GM12874 (cell line): ENCODE measurements around the gene KRTAP4-4.

Experiments
- CTCF ChIP-seq: IDR thresholded peaks from 2 replicates; pipeline ENCODE4 v1.5.1; 2011; ENCODE audit warnings: low read depth, mild to moderate bottlenecking, control low read depth, low read length, moderate library complexity; ENCODE audit not compliant: insufficient read depth

Gene KRTAP4-4

GRCh38 chr17:41145261-41145660 is 15.3 kb downstream of the KRTAP4-4 start:
- no peak for TF ChIP-seq CTCF

- no peak for TF ChIP-seq CTCF
These were observed 15.7 kb downstream of the KRTAP4-4 start for GRCh38 chr17:41144846-41145245.

- no peak for TF ChIP-seq CTCF
These were observed 19.2 kb downstream of the KRTAP4-4 start for GRCh38 chr17:41141361-41141760.

DNA sequence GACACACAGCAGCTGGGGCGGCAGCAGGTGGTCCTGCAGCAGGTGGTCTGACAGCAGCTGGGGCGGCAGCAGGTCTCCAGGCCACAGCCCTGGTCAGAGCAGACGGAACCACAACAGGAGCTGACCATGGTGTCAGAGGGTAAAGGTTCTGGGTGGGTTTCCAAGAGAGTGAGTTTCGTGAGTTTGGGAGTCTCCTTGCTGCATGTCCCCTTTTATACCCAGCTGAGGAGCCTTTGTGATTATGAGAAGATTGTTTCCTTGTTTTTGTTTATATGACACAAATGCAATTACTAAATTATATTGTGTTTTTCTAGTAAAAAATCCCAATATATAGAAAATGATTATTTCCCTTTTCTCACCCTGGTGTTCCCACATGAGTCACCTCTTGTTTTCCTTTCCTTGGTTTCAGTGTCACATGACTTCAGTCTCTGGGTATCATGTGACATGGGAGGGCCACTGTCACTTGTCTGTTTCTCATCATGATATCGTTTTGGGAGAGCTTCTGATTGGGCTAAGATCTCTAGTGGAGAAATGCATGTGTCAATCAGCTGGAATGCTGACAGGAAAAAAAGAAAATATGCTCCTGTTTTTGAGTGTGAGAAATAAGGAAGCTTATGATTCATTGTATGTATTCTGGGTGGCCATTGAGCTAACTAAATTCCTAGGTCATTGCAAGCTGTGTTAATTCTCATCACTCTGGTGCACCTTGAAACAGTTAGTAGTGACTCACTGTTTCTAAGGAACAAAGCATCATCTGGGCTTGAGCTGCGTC is 20.0 kb downstream of the KRTAP4-4 start, which contains the start of gene KRTAP4-6:
Gene KRTAP4-6, minus strand, starts transcription at position 185 of the 772 bp plus-strand sequence. Its CDS starts 57 bp downstream, at position 128.
- TF ChIP-seq CTCF = no peak

- no peak for TF ChIP-seq CTCF
These were observed 26.4 kb downstream of the KRTAP4-4 start for GRCh38 chr17:41133880-41134735.

DNA sequence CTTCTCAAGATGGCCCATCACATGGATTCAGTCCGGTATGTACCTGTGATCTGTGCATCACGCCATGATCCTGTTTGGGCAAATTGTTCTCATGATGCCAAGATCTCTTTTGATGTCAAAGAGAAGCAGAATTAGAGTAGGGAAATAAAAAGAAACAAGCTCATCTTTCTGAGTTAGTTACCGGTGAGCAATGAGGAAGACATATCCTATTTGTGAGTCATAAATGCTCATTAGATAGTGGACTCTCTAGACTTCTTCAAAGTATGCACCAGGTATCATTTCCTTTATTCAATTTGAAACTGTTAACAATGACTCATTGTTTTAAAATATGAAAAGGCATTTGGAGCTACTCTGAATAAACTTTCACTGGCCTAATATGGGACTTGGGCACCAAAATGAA is 28.6 kb downstream of the KRTAP4-4 start:
- no peak for TF ChIP-seq CTCF

- no peak for TF ChIP-seq CTCF
These were observed 33.2 kb downstream of the KRTAP4-4 start for GRCh38 chr17:41127371-41127770.
